ENCODE measurements around the gene CACNA1C. TPM values are rescaled to one million over a fixed set of nuclear protein-coding genes. Genes with fewer than 3 reads are reported as not detected.

The CACNA1C gene
- total and polyA plus RNA-seq, 2 donors, result 0.71 TPM

DNA sequence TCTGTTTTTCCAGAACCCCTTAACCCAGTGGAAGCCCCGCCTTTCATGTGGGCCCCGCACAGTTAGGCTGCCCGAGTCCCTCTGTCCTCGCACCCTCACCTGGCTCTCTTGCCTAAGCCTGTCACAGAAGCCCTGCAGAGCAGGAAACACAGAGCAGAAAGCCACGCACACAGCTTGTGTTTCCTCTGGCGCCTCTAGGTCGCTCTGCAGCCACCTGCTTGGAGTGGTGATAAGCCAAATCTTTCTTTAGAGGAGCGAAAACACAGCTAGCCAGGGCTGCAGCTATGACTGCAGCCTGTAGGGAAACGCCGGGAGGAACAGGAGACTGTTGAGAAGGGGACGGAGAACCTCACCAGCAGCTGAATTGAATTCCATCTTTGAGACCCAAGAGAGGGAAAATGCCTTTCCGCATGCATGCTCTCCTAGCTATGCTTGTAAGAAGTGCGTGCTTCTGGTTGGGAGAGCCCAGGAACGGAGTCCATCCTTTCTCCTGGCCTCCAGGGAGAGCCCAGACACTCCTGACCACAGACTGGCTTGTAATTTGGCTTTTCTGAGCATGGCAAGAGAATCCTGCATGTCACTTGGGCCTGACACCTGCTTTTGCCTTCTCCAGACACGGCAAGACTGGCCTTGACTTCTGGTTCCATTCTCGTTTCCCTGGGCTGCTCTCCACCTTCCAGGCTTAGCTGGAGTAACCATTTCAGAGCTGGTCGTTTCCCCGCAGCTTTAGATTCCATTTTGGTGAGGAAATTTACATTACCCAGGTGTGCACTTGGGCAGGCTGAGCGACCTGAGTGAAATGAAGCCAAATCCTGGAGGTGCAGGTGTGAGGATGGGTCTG, 301.6 kb downstream of the CACNA1C start:
- Histone ChIP-seq H3K27me3 (ENCODE audit: control insufficient read depth in 2 of 2, insufficient read depth in 1 of 2, low read length in 1 of 2) (no peaks in the 10 kb centered on the region), H3K9me3 (ENCODE audit: control insufficient read depth in 2 of 2, insufficient read depth in 1 of 2, low read length in 1 of 2) (no peaks in the 10 kb centered on the region), H3K36me3 (ENCODE audit: control insufficient read depth in 2 of 2, insufficient read depth in 2 of 2, low read length in 1 of 2) (no peaks in the 10 kb centered on the region), H3K27ac (ENCODE audit: low read depth in 1 of 2, low read length in 1 of 2) (no peak overlapping the region), H3K4me1 (ENCODE audit: control insufficient read depth in 2 of 2, insufficient read depth in 2 of 2, low read length in 2 of 2) (peaks cover 17 to 38% of the 10 kb centered on the region in 2 donors), H3K4me3 (ENCODE audit: low read length in 2 of 2) (no peak overlapping the region)
- 38% methylated on average over 19 of the region's 19 CpGs for WGBS
- DNase-seq (ENCODE audit: low read depth in 6 of 9, low spot score in 9 of 9), result peak in 5 of 9 donors; percentile 8 to 51 (median 18)

DNA sequence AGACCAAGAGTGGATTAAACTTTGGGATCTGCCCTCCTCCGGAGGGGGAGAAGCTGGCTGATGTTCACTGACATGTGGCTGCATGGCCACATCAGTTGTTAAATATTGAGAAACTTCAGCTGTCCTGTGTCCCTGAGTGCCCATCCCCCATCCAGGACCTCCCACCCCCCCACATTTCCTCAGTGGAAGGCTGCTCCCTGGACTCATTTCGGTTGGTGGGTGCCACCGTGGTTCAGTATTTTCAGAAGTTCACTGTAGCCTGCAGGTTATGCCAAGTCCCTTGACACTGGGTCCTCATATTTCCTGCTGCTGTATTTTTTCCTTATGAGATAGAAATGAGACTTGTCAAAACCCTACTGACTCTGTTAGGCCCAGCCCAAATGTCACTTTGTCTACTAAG, 302.4 kb downstream of the CACNA1C start:
- Histone ChIP-seq H3K4me1 (ENCODE audit: control insufficient read depth in 2 of 2, insufficient read depth in 2 of 2, low read length in 2 of 2) (peaks cover 17 to 45% of the 10 kb centered on the region in 2 donors), H3K27me3 (ENCODE audit: control insufficient read depth in 2 of 2, insufficient read depth in 1 of 2, low read length in 1 of 2) (no peaks in the 10 kb centered on the region), H3K4me3 (ENCODE audit: low read length in 2 of 2) (no peak overlapping the region), H3K9me3 (ENCODE audit: control insufficient read depth in 2 of 2, insufficient read depth in 1 of 2, low read length in 1 of 2) (no peaks in the 10 kb centered on the region), H3K27ac (ENCODE audit: low read depth in 1 of 2, low read length in 1 of 2) (no peak overlapping the region), H3K36me3 (ENCODE audit: control insufficient read depth in 2 of 2, insufficient read depth in 2 of 2, low read length in 1 of 2) (no peaks in the 10 kb centered on the region)
- no peak for DNase-seq (ENCODE audit: low read depth in 6 of 9, low spot score in 9 of 9)
- WGBS, result 66% methylated on average over 3 of the region's 3 CpGs

DNA sequence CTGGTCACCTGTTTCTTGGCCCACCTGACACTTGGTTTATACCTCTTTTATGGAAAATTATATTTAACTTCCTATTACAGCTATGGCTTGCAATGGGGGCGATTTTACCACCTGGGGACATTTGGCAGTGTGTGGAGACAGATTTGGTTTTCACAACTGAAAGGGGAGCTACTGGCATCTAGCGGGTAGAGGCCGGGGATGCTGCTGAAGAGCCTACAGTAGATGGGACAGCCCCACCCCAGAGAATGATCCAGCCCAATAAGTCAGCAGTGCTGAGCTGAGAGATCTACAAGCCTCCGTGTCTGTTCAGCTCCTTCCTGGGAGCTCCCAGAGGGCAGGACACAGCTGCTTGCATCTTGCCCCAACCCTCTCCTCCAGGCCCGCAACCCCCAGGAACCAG, 302.8 kb downstream of the CACNA1C start:
- peaks cover 17 to 47% of the 10 kb centered on the region in 2 donors for H3K4me1 ChIP-seq (ENCODE audit: control insufficient read depth in 2 of 2, insufficient read depth in 2 of 2, low read length in 2 of 2)
- H3K27ac ChIP-seq (ENCODE audit: low read depth in 1 of 2, low read length in 1 of 2), result no peak overlapping the region
- H3K9me3 ChIP-seq (ENCODE audit: control insufficient read depth in 2 of 2, insufficient read depth in 1 of 2, low read length in 1 of 2), result no peaks in the 10 kb centered on the region
- H3K36me3 ChIP-seq (ENCODE audit: control insufficient read depth in 2 of 2, insufficient read depth in 2 of 2, low read length in 1 of 2), result no peaks in the 10 kb centered on the region
- no peak for DNase-seq (ENCODE audit: low read depth in 6 of 9, low spot score in 9 of 9)
- H3K27me3 ChIP-seq (ENCODE audit: control insufficient read depth in 2 of 2, insufficient read depth in 1 of 2, low read length in 1 of 2), result no peaks in the 10 kb centered on the region
- WGBS, result 90% methylated on average over 5 of the region's 5 CpGs
- no peak overlapping the region for H3K4me3 ChIP-seq (ENCODE audit: low read length in 2 of 2)

DNA sequence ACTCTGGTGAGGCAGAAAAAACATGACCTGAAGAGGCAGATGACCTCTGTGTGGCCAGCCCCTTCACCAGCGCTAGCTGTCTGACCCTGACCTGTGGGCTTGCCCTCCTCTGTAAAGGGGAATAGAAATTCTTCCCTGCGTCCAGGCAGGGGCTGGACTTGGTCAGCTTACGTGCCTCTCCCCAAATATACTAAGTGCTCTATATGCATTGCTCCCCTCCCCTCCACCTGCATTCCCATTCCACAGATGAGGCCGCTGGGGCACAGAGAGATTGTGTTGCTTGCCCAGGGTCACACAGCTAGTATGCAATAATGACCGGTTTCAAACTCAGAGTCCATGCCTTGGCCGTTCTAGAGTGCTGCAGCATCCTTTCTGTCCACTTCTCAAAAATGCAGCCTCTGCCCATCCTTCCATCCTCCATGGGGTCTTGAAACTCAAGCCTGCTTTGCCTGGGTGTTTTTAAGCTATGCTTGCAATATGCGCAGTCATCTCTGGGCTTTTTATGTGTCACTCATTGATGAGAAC, 303.9 kb downstream of the CACNA1C start:
- Histone ChIP-seq H3K27me3 (ENCODE audit: control insufficient read depth in 2 of 2, insufficient read depth in 1 of 2, low read length in 1 of 2) (no peaks in the 10 kb centered on the region), H3K27ac (ENCODE audit: low read depth in 1 of 2, low read length in 1 of 2) (no peak overlapping the region)
- no peak for DNase-seq (ENCODE audit: low read depth in 6 of 9, low spot score in 9 of 9)

DNA sequence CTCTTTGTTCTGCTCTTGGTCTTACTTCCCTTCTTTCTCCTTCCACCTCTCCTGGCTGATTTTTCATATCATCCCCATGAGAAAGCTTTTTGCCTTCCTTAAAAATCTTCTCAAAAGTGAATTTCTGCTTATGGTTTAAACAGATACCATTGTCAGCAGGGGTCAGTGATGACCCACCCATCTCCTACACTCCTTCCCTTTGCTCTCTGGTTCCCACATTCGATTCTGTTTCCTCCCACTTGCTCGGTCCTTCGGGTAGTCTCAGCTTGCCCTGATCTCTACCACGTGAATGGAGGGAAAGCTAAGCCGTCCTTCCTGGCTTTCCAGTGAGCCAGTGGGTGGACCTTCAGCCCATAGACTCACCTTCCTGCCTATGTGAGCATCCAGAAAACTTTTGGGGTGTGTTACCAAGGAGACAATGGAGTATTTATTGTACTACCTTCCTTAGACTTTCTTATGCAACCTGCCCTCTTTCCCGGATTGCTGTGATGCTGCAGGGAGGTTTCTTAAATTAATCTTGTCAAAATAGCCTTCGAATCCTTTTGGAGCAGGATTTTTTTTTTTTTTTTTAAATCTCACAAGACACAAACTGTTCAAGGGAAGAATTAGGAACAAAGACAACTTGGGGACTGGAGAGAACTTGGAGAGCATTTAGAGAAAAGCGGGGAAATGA, 306.3 kb downstream of the CACNA1C start:
- 39% methylated on average over 8 of the region's 8 CpGs for WGBS
- Histone ChIP-seq H3K9me3 (ENCODE audit: control insufficient read depth in 2 of 2, insufficient read depth in 1 of 2, low read length in 1 of 2) (no peaks in the 10 kb centered on the region), H3K27me3 (ENCODE audit: control insufficient read depth in 2 of 2, insufficient read depth in 1 of 2, low read length in 1 of 2) (no peaks in the 10 kb centered on the region), H3K4me3 (ENCODE audit: low read length in 2 of 2) (no peak overlapping the region), H3K27ac (ENCODE audit: low read depth in 1 of 2, low read length in 1 of 2) (peak overlapping the region in 1 of 2 donors; percentile 56), H3K36me3 (ENCODE audit: control insufficient read depth in 2 of 2, insufficient read depth in 2 of 2, low read length in 1 of 2) (no peaks in the 10 kb centered on the region), H3K4me1 (ENCODE audit: control insufficient read depth in 2 of 2, insufficient read depth in 2 of 2, low read length in 2 of 2) (peaks cover 31 to 52% of the 10 kb centered on the region in 2 donors)
- DNase-seq (ENCODE audit: low read depth in 6 of 9, low spot score in 9 of 9), result no peak

More for the DNA sequence above, 303.9 kb downstream of the CACNA1C start:
- Histone ChIP-seq H3K4me3 (ENCODE audit: low read length in 2 of 2) (no peak overlapping the region), H3K36me3 (ENCODE audit: control insufficient read depth in 2 of 2, insufficient read depth in 2 of 2, low read length in 1 of 2) (no peaks in the 10 kb centered on the region), H3K4me1 (ENCODE audit: control insufficient read depth in 2 of 2, insufficient read depth in 2 of 2, low read length in 2 of 2) (peaks cover 17 to 47% of the 10 kb centered on the region in 2 donors), H3K9me3 (ENCODE audit: control insufficient read depth in 2 of 2, insufficient read depth in 1 of 2, low read length in 1 of 2) (no peaks in the 10 kb centered on the region)
- WGBS, result over 99% methylated on average over 7 of the region's 7 CpGs

DNA sequence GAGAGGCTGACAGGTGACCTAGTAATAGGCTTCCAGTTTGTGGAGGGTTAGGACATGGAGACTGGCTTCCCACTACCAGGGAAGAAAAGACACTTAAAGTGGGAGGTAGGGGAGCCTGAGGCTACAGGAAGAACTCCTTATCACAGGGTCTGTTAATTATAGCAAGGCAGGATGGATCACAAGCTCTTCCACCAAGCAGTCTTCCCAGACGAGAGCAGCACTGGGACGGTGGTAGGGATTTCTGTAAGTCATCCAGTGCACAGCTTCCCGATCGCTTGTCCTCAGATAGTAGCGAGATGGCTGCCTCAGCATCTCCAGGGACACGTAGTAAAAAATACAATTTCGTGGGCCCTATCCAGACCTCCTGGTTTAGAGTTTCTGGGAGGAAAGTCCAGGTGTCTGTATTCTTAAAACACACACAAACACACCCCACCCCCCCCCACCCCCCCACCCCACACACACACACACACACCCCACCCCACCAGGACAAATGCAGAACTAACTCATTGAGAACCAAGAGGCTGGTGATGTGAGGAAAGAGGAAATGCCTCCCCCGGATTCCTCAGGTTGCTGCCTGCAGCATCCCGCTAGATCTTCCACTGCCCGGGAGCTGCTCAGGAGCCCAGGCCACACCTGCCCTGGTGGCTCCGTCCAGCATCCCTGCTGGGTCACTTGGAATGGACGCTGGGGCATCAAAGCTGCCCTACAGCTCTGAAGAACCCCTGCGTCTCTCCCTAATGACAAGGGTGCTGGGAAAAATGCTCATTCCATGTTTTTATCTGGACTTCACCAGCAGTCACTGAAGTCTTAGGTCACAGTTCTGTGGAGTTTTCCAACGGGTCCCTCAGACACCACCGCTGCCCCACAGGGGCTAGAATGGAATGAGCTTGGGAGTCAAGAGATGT, 307.2 kb downstream of the CACNA1C start:
- no peaks in the 10 kb centered on the region for H3K9me3 ChIP-seq (ENCODE audit: control insufficient read depth in 2 of 2, insufficient read depth in 1 of 2, low read length in 1 of 2)
- no peaks in the 10 kb centered on the region for H3K36me3 ChIP-seq (ENCODE audit: control insufficient read depth in 2 of 2, insufficient read depth in 2 of 2, low read length in 1 of 2)
- peaks cover 31 to 52% of the 10 kb centered on the region in 2 donors for H3K4me1 ChIP-seq (ENCODE audit: control insufficient read depth in 2 of 2, insufficient read depth in 2 of 2, low read length in 2 of 2)
- H3K4me3 ChIP-seq (ENCODE audit: low read length in 2 of 2), result no peak overlapping the region
- H3K27ac ChIP-seq (ENCODE audit: low read depth in 1 of 2, low read length in 1 of 2), result no peak overlapping the region
- 78% methylated on average over 15 of the region's 15 CpGs for WGBS
- no peak for DNase-seq (ENCODE audit: low read depth in 6 of 9, low spot score in 9 of 9)
- H3K27me3 ChIP-seq (ENCODE audit: control insufficient read depth in 2 of 2, insufficient read depth in 1 of 2, low read length in 1 of 2), result no peaks in the 10 kb centered on the region

DNA sequence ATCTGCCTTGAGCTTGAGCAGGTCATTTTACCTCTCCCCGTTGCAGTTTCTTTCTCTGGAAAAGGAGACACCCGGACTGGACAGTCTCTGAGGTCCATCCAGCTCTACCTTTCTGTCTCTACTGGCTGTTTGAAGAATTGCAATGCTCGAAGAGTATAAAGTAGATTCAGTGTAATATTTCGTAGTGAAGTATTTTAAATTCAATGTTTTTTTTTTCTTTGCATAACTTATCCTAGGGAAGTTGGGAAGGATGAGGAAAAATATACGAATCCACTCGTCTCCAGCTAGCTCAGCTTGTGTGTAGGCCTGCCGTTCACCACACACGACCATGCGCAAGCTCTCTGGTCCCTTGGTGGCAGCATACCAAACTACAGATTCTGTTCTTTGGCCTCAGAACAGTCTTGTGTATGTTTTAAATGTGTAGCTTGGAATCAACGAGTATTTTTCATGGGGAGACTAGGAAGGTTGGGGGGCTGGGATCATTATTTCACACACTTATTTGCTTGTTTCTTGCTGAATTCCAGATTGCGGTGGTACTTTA, 307.9 kb downstream of the CACNA1C start:
- H3K27me3 ChIP-seq (ENCODE audit: control insufficient read depth in 2 of 2, insufficient read depth in 1 of 2, low read length in 1 of 2), result no peaks in the 10 kb centered on the region
- H3K9me3 ChIP-seq (ENCODE audit: control insufficient read depth in 2 of 2, insufficient read depth in 1 of 2, low read length in 1 of 2), result no peaks in the 10 kb centered on the region
- H3K4me3 ChIP-seq (ENCODE audit: low read length in 2 of 2), result no peak overlapping the region
- DNase-seq (ENCODE audit: low read depth in 6 of 9, low spot score in 9 of 9), result no peak
- 90% methylated on average over 11 of the region's 11 CpGs for WGBS
- no peak overlapping the region for H3K27ac ChIP-seq (ENCODE audit: low read depth in 1 of 2, low read length in 1 of 2)
- peaks cover 28 to 45% of the 10 kb centered on the region in 2 donors for H3K4me1 ChIP-seq (ENCODE audit: control insufficient read depth in 2 of 2, insufficient read depth in 2 of 2, low read length in 2 of 2)
- H3K36me3 ChIP-seq (ENCODE audit: control insufficient read depth in 2 of 2, insufficient read depth in 2 of 2, low read length in 1 of 2), result no peaks in the 10 kb centered on the region

DNA sequence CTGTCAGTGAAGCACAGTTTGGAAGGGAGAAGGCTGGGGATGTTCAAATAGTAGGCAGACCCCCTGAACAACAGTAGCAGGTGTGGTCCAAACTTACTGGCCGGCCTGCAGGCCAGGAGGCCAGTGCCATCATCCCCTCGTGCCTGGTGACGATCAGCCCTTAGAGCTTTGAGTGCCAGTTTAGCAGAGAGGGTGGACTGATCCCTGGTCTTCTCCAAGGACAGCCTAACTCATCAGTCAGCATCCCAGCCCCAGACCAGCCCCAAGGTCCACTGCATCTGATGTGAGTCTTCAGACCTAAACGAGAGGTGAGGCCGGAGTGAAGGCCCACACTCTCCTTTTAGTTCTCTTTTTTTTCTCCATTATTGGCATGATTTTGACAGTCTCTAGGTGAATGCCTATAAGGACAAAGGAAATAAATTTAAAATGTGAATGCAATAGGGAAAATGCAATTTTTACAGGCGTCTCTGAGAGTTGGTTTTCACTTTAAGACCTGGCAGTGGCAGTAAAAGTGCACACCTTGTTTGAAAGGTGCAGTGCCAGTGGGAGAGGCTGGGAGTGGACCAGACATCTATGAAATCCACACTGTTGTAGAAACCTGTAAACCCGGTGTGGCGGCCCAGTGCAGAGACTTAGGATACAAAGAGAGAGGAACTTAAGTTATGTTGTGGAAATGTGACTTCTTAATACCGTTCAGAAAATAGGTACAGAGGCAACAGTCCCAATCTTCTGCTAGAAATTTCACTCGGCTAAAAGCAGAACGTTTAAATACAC, 311.2 kb downstream of the CACNA1C start:
- WGBS, result 90% methylated on average over 11 of the region's 11 CpGs
- Histone ChIP-seq H3K27me3 (ENCODE audit: control insufficient read depth in 2 of 2, insufficient read depth in 1 of 2, low read length in 1 of 2) (no peaks in the 10 kb centered on the region), H3K9me3 (ENCODE audit: control insufficient read depth in 2 of 2, insufficient read depth in 1 of 2, low read length in 1 of 2) (no peaks in the 10 kb centered on the region), H3K27ac (ENCODE audit: low read depth in 1 of 2, low read length in 1 of 2) (no peak overlapping the region), H3K4me3 (ENCODE audit: low read length in 2 of 2) (no peak overlapping the region), H3K36me3 (ENCODE audit: control insufficient read depth in 2 of 2, insufficient read depth in 2 of 2, low read length in 1 of 2) (no peaks in the 10 kb centered on the region), H3K4me1 (ENCODE audit: control insufficient read depth in 2 of 2, insufficient read depth in 2 of 2, low read length in 2 of 2) (peaks cover 17 to 30% of the 10 kb centered on the region in 2 donors)
- no peak for DNase-seq (ENCODE audit: low read depth in 6 of 9, low spot score in 9 of 9)

Data from thymus (tissue), 11 donors.